HepG2 (cell line): Measurements from ENCODE around the gene SLC12A5. TPM values are rescaled to one million over a fixed set of nuclear protein-coding genes. Genes with fewer than 3 reads are reported as not detected.

Experiments used
- ATAC-seq: fragments of 200-7000 bp; cut with Tn5 transposase; 3 replicates; pipeline ENCODE4 v1.9.1; 2020; ENCODE audit warnings: mild to moderate bottlenecking, moderate library complexity
- BruUV-seq: library from RNA; stranded (reverse); fragments of 400-500 nt; replicated peaks from 2 replicates; lab custom pipeline; 2021; lab: Mats Ljungman, UMichigan
- CTCF ChIA-PET: fragments of 300-600 bp; formaldehyde crosslinking; extraction: SDS; loops from one replicate; lab custom pipeline; 2021; ENCODE audit warnings: low total read pairs, inconsistent platforms, low intra/inter-chr PET ratio; lab: Yijun Ruan, JAX
- POLR2A ChIA-PET: fragments of 350-600 bp; sonication (Branson Sonifier 250); formaldehyde crosslinking; loops from one replicate; lab custom pipeline; 2020; ENCODE audit warnings: antibody characterized with exemption, inconsistent platforms; lab: Yijun Ruan, JAX
- DNase-seq: peaks from one replicate; pipeline ENCODE4 v3.0.0-alpha.2; 2015; ENCODE audit warnings: low spot score
- FAIRE-seq: peaks from 3 replicates; lab custom pipeline; 2011; peaks lifted over from hg19 to GRCh38; lab: Jason Lieb, UNC
- H2AFZ ChIP-seq: one replicate; pipeline ENCODE4 v1.6.1; 2011; ENCODE audit warnings: low read length, inconsistent platforms
- H3K27ac ChIP-seq: fragments of 300-600 bp; 3 replicates; pipeline ENCODE4 v1.8.0; 2011; ENCODE audit warnings: mixed run types, mild to moderate bottlenecking, mixed read lengths, low read length, inconsistent platforms; ENCODE audit not compliant: insufficient read depth; ENCODE audit errors: extremely low read length
- H3K27me3 ChIP-seq, 2 experiments: fragments of 200-600 bp in 1 of 2; 2 replicates in 1 of 2; 3 replicates in 1 of 2; pipeline versions ENCODE4 v1.6.0 to v1.8.0; 2011; ENCODE audit warnings: low read length in 2 of 2, mild to moderate bottlenecking in 2 of 2, moderate library complexity in 2 of 2, inconsistent platforms in 1 of 2; ENCODE audit not compliant: insufficient read depth in 2 of 2, control insufficient read depth in 1 of 2
- H3K36me3 ChIP-seq, 2 experiments: fragments of 200-600 bp in 1 of 2; replicated peaks in 1 of 2; 2 replicates in 1 of 2; 3 replicates in 1 of 2; pipeline versions ENCODE4 v1.5.1 to v1.8.0; 2011; ENCODE audit warnings: low read length in 2 of 2, inconsistent platforms in 1 of 2; ENCODE audit not compliant: insufficient read depth in 2 of 2, control insufficient read depth in 1 of 2
- H3K4me1 ChIP-seq: 2 replicates; pipeline ENCODE4 v1.5.1; 2012; ENCODE audit warnings: low read length, inconsistent platforms; ENCODE audit not compliant: insufficient read depth
- H3K4me2 ChIP-seq: 2 replicates; pipeline ENCODE4 v1.6.0; 2011; ENCODE audit warnings: low read depth, low read length, inconsistent platforms
- H3K4me3 ChIP-seq, 3 experiments: fragments of 200-600 bp in 1 of 3; sonication (generic), shearing (Covaris generic) in 1 of 3; replicated peaks in 1 of 3; 2 replicates each; pipeline ENCODE4 v1.5.1; 2011 to 2016; ENCODE audit warnings: low read length in 3 of 3, inconsistent platforms in 2 of 3, low read depth in 2 of 3, mild to moderate bottlenecking in 2 of 3, control low read depth in 1 of 3, mixed read lengths in 1 of 3; ENCODE audit not compliant: insufficient read depth in 1 of 3
- H3K79me2 ChIP-seq: one replicate; pipeline ENCODE4 v1.6.1; 2011; ENCODE audit warnings: low read length, inconsistent platforms; ENCODE audit not compliant: insufficient read depth
- H3K9ac ChIP-seq: 2 replicates; pipeline ENCODE4 v1.6.0; 2011; ENCODE audit warnings: mild to moderate bottlenecking, low read depth, low read length, inconsistent platforms; ENCODE audit not compliant: insufficient read depth
- H3K9me3 ChIP-seq: 2 replicates; pipeline ENCODE4 v1.5.1; 2012; ENCODE audit warnings: mild to moderate bottlenecking, low read length
- H4K20me1 ChIP-seq: 2 replicates; pipeline ENCODE4 v1.6.0; 2011; ENCODE audit warnings: inconsistent platforms, mild to moderate bottlenecking, low read length, moderate library complexity; ENCODE audit not compliant: insufficient read depth
- CAMTA2 ChIP-seq: sonication (generic); formaldehyde crosslinking; IDR thresholded peaks from 2 replicates; pipeline ENCODE4 v1.4.0; 2020; ENCODE audit warnings: mild to moderate bottlenecking, missing genetic modification reagents, borderline replicate concordance
- HDAC1 ChIP-seq: sonication (generic); formaldehyde crosslinking; IDR thresholded peaks from 2 replicates; pipeline ENCODE4 v1.5.1; 2020; ENCODE audit warnings: mild to moderate bottlenecking, missing genetic modification reagents
- TAF15 ChIP-seq: fragments of 200-400 bp; formaldehyde crosslinking; IDR thresholded peaks from one replicate; pipeline ENCODE4 v1.6.1; 2018; ENCODE audit warnings: mild to moderate bottlenecking, low read depth, low read length; ENCODE audit not compliant: poor library complexity, severe bottlenecking
- U2AF2 ChIP-seq: fragments of 200-400 bp; formaldehyde crosslinking; IDR thresholded peaks from 2 replicates; pipeline ENCODE4 v1.6.1; 2017; ENCODE audit warnings: low read depth, mild to moderate bottlenecking, low read length
- ZFP36L2 ChIP-seq: sonication (generic); formaldehyde crosslinking; IDR thresholded peaks from 2 replicates; pipeline ENCODE4 v1.4.0; 2020; ENCODE audit warnings: missing genetic modification reagents
- ZKSCAN5 ChIP-seq: sonication (generic); formaldehyde crosslinking; IDR thresholded peaks from 2 replicates; pipeline ENCODE4 v1.5.1; 2020; ENCODE audit warnings: mild to moderate bottlenecking, missing genetic modification reagents
- ZNF121 ChIP-seq: sonication (generic); formaldehyde crosslinking; IDR thresholded peaks from 2 replicates; pipeline ENCODE4 v1.5.0; 2020; ENCODE audit warnings: mild to moderate bottlenecking, missing genetic modification reagents
- ZNF17 ChIP-seq: sonication (generic); formaldehyde crosslinking; IDR thresholded peaks from 2 replicates; pipeline ENCODE4 v1.5.0; 2020; ENCODE audit warnings: mild to moderate bottlenecking, missing genetic modification reagents
- ZNF234 ChIP-seq: sonication (generic); formaldehyde crosslinking; conservative IDR thresholded peaks from 2 replicates; pipeline ENCODE4 v1.5.1; 2020; ENCODE audit warnings: mild to moderate bottlenecking, missing genetic modification reagents
- ZNF292 ChIP-seq: sonication (generic); formaldehyde crosslinking; IDR thresholded peaks from 2 replicates; pipeline ENCODE4 v1.8.1; 2022; ENCODE audit warnings: mild to moderate bottlenecking, low read depth, missing genetic modification reagents, borderline replicate concordance
- ZNF772 ChIP-seq: sonication (generic); formaldehyde crosslinking; IDR thresholded peaks from 2 replicates; pipeline ENCODE4 v1.5.0; 2020; ENCODE audit warnings: mild to moderate bottlenecking, missing genetic modification reagents
- WGBS: methylation state at CpG from one replicate; pipeline ENCODE4 v1.1.6; 2017; ENCODE audit warnings: low lambda C conversion rate; 5-methylcytosine and 5-hydroxymethylcytosine counted together
- in situ Hi-C: cut with HindIII; loops from 2 replicates; pipeline ENCODE4 v1.10.0; 2017; ENCODE audit warnings: low pct_unique_long_range_greater_than_20kb; ENCODE audit not compliant: extremely low pct_ligation_motif_present
- intact Hi-C: fragments of 100-400 bp; cut with micrococcal nuclease; formaldehyde crosslinking; loops from one replicate; pipeline ENCODE4 v1.10.0; 2022; ENCODE audit not compliant: unreplicated experiment
- polyA plus RNA-seq, 8 experiments: library from polyadenylated mRNA; depleted of rRNA in 3 of 8; stranded (reverse) in 7 of 8; unstranded in 1 of 8; fragments of >200 nt; fragmentation: Illumina TruSeq in 4 of 8; extraction: Trizol in 4 of 8; gene quantifications; 2 replicates each; pipeline versions ENCODE4 v1.2.1 to v1.2.3, GENCODE V29; 2011 to 2016; ENCODE audit warnings: low read depth in 4 of 8, missing spikeins in 1 of 8, mixed read lengths in 1 of 8; ENCODE audit not compliant: insufficient read depth in 1 of 8
- total RNA-seq, 5 experiments: library from RNA; depleted of rRNA; stranded (reverse); fragments of >200 nt; fragmentation: Illumina TruSeq; extraction: Trizol; gene quantifications; 2 replicates each; pipeline ENCODE4 v1.2.3, GENCODE V29; 2016; ENCODE audit warnings: low read depth in 1 of 5
- TF ChIP-seq, protein P1 (sequence below): sonication (generic); formaldehyde crosslinking; IDR thresholded peaks from 2 replicates; pipeline ENCODE4 v1.8.0; 2022; ENCODE audit warnings: missing genetic modification reagents, mild to moderate bottlenecking, borderline replicate concordance
- TF ChIP-seq, protein P2 (sequence below): sonication (generic); formaldehyde crosslinking; IDR thresholded peaks from 2 replicates; pipeline ENCODE4 v1.5.1; 2020; ENCODE audit warnings: mild to moderate bottlenecking, missing genetic modification reagents, moderate library complexity

SLC12A5 gene
- total and polyA plus RNA-seq, 2 of the 13 experiments (the other 11 are each of a cell fraction or from before 2014, with no cell fraction given): 4.3 to 5.4 TPM

DNA sequence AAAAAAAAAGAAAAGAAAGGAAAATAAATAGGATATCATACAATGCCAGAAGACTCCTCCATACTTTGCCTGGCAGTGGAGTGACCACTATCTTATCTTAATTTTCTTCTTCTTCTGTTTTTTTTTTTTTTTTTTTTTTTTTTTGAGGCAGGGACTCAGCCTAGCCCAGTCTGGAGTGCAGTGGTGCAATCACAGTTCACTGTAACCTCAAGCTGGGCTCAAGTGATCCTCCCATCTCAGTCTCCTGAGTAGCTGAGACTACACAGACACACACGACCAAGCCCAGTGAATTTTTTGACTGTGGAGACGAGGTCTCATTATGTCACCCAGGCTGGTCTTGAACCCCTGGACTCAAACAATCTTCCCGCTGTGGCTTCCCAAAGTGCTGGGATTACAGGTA lies 37.4 kb upstream of the SLC12A5 start:
- whole genome bisulfite sequencing: 8% methylated on average over 3 of the region's 3 CpGs
- intact Hi-C loops (no loop called here), in situ Hi-C loops (no loop called here)
- Histone ChIP-seq H3K4me3 (no peak overlapping the region), H3K27ac (no peak overlapping the region), H3K4me1 (peaks cover 13% of the 10 kb centered on the region), H3K9ac (no peak overlapping the region), H4K20me1 (no peaks in the 10 kb centered on the region), H3K79me2 (no peaks in the 10 kb centered on the region), H2AFZ (no peak overlapping the region), H3K27me3 (peaks cover under 1 to 6% of the 10 kb centered on the region in 2 experiments; a peak in 2 of 5 replicates), H3K9me3 (no peaks in the 10 kb centered on the region), H3K36me3 (no peaks in the 10 kb centered on the region), H3K4me2 (no peak overlapping the region)
- no peak for DNase-seq
- ChIA-PET POLR2A (no interaction called here), CTCF (no interaction called here)
- FAIRE-seq: no peak
- no TSS peak for BruUV-seq
- ATAC-seq: no peak
- TF ChIP-seq TAF15 (no peak), ZNF17 (CRISPR knock-in tag) (no peak), ZNF772 (CRISPR knock-in tag) (no peak)

GRCh38 chr20:45993197-45993951 lies 35.6 kb upstream of the SLC12A5 start:
- CTCF ChIA-PET: no interaction called here
- intact Hi-C loops: no loop called here
- POLR2A ChIA-PET: no interaction called here
- no TSS peak for BruUV-seq
- no peak overlapping the region for H3K27ac ChIP-seq
- H3K9me3 ChIP-seq: no peaks in the 10 kb centered on the region
- H3K9ac ChIP-seq: no peak overlapping the region
- H3K36me3 ChIP-seq: no peaks in the 10 kb centered on the region
- FAIRE-seq: peak; percentile 74
- peak overlapping the region; percentile 30 for H3K4me2 ChIP-seq
- H4K20me1 ChIP-seq: no peaks in the 10 kb centered on the region
- ATAC-seq: peak; percentile 96
- peak; percentile 56 for DNase-seq
- in situ Hi-C loops: no loop called here
- peaks cover 13% of the 10 kb centered on the region for H3K4me1 ChIP-seq
- WGBS: 20% methylated on average over 10 of the region's 12 CpGs
- no peak overlapping the region for H2AFZ ChIP-seq
- H3K27me3 ChIP-seq: peaks cover 3 to 21% of the 10 kb centered on the region in 2 experiments
- H3K79me2 ChIP-seq: no peaks in the 10 kb centered on the region
- peak overlapping the region in 1 of 3 experiments; percentile 9; a peak in 1 of 6 replicates for H3K4me3 ChIP-seq
- TF ChIP-seq, protein P1, sequence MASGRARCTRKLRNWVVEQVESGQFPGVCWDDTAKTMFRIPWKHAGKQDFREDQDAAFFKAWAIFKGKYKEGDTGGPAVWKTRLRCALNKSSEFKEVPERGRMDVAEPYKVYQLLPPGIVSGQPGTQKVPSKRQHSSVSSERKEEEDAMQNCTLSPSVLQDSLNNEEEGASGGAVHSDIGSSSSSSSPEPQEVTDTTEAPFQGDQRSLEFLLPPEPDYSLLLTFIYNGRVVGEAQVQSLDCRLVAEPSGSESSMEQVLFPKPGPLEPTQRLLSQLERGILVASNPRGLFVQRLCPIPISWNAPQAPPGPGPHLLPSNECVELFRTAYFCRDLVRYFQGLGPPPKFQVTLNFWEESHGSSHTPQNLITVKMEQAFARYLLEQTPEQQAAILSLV (CRISPR knock-in tag): no peak
- TF ChIP-seq ZNF121 (CRISPR knock-in tag): no peak
- no peak for TF ChIP-seq ZKSCAN5 (CRISPR knock-in tag)
- TF ChIP-seq U2AF2: no peak
- TF ChIP-seq ZNF292: peak; percentile 52; the same call in 1 of the 2 replicates
- TF ChIP-seq, protein P2, sequence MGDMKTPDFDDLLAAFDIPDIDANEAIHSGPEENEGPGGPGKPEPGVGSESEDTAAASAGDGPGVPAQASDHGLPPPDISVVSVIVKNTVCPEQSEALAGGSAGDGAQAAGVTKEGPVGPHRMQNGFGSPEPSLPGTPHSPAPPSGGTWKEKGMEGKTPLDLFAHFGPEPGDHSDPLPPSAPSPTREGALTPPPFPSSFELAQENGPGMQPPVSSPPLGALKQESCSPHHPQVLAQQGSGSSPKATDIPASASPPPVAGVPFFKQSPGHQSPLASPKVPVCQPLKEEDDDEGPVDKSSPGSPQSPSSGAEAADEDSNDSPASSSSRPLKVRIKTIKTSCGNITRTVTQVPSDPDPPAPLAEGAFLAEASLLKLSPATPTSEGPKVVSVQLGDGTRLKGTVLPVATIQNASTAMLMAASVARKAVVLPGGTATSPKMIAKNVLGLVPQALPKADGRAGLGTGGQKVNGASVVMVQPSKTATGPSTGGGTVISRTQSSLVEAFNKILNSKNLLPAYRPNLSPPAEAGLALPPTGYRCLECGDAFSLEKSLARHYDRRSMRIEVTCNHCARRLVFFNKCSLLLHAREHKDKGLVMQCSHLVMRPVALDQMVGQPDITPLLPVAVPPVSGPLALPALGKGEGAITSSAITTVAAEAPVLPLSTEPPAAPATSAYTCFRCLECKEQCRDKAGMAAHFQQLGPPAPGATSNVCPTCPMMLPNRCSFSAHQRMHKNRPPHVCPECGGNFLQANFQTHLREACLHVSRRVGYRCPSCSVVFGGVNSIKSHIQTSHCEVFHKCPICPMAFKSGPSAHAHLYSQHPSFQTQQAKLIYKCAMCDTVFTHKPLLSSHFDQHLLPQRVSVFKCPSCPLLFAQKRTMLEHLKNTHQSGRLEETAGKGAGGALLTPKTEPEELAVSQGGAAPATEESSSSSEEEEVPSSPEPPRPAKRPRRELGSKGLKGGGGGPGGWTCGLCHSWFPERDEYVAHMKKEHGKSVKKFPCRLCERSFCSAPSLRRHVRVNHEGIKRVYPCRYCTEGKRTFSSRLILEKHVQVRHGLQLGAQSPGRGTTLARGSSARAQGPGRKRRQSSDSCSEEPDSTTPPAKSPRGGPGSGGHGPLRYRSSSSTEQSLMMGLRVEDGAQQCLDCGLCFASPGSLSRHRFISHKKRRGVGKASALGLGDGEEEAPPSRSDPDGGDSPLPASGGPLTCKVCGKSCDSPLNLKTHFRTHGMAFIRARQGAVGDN (CRISPR knock-in tag): peak; percentile 41
- TF ChIP-seq CAMTA2 (CRISPR knock-in tag): no peak
- no peak for TF ChIP-seq ZNF234 (CRISPR knock-in tag)
- no peak for TF ChIP-seq HDAC1
- no peak for TF ChIP-seq ZFP36L2 (CRISPR knock-in tag)
